Frontal cortex (tissue), 4 donors: ENCODE measurements around the gene CLDN6. TPM values are rescaled to one million over a fixed set of nuclear protein-coding genes. Genes with fewer than 3 reads are reported as not detected.

Experiments
- DNase-seq, 2 donors: peaks; one replicate each; pipeline ENCODE4 v3.0.0; 2012; ENCODE audit warnings: low spot score in 2 of 2
- FAIRE-seq: peaks from 2 replicates; lab custom pipeline; 2012; peaks lifted over from hg19 to GRCh38; lab: Jason Lieb, UNC
- total RNA-seq: library from RNA; depleted of rRNA; stranded (reverse); fragments of >200 nt; gene quantifications from one replicate; pipeline ENCODE4 v1.2.3, GENCODE V29; 2014
- donor health status: control.
- donor health status: control.
- donor health status: control.

CLDN6 gene
- total RNA-seq, 1 donor from 2014 or later = 0.41 TPM

GRCh38 chr16:3017344-3017743, 639 bp downstream of the CLDN6 start:
- FAIRE-seq (no peak), DNase-seq (no peak)

DNA sequence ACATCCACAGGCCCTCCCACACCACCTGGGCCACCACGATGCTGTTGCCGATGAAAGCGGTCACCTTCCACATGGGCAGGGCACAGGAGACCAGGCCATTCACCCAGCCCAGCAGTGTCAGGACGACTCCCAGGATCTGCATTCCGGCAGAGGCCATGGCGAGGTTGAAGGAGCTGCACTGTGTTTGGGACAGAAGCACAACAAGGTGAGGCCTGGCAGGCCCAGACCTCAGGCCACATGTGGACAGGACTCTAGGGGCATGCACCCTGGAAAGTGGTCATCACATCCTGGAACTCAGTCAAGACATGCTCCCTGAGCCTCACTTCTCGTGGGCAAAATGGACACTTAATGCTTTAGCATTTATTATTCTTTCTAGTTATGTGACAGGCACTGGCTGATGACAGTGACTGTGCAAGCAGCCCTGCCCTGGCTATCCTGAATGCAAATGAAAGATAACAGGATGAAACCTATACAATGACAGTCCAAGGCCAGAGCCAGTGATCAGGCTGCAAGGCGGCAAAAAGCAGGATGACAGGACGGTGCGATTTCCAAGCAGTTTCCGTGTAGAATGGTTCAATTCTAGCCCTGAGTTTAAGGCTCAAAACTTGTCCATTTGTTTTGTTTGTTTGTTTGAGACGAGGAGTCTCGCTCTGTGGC, 2.0 kb downstream of the CLDN6 start:
- no peak for FAIRE-seq
- no peak for DNase-seq

- DNase-seq (no peak), FAIRE-seq (no peak)
Measured at GRCh38 chr16:3014971-3015370, 3.0 kb downstream of the CLDN6 start.

DNA sequence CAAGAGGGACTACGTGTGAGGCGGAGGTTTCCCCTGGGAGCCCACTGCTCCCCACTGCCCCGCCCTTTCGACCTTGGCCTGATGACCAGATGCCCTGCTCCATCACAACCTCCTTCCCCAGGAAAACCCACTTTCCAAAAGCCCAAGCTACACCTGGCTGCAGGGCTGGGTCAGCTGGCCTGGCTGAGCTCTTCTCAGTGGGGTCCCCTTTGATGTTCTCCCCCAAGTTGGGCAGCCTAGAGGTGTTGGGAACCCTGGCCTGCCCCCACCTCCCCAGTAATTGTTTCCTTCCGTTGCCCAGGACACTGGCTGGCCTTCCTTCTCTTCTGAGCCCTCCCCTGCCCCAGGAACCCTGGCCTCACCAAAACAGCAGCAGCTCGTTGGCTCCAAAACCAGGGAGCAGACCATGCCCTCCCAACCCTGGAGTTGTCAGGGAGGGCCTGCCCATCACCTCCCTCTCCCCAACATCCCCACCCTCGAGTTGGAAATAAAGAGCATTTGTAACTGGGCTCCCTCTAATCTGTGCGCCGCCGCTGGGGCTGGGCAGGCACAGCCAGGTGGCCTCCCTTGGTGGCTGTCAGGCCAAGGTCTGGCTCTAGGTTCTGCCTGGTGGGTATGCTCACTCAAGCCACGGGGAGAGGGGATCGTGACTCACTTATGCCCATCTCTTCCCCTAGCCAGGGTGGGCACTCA, 3.8 kb downstream of the CLDN6 start:
- DNase-seq (no peak), FAIRE-seq (no peak)

DNA sequence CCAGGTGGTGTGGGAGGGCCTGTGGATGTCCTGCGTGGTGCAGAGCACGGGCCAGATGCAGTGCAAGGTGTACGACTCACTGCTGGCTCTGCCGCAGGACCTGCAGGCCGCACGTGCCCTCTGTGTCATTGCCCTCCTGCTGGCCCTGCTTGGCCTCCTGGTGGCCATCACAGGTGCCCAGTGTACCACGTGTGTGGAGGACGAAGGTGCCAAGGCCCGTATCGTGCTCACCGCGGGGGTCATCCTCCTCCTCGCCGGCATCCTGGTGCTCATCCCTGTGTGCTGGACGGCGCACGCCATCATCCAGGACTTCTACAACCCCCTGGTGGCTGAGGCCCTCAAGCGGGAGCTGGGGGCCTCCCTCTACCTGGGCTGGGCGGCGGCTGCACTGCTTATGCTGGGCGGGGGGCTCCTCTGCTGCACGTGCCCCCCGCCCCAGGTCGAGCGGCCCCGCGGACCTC, 4.5 kb downstream of the CLDN6 start:
- DNase-seq (no peak), FAIRE-seq (no peak)

GRCh38 chr16:3012828-3013420, 5.1 kb downstream of the CLDN6 start, which contains the start of gene CLDN9:
TSS of gene CLDN9 (plus strand) at chr16:3012923. CDS start at chr16:3013363, 440 bp downstream.
- FAIRE-seq (no peak), DNase-seq (no peak)

DNA sequence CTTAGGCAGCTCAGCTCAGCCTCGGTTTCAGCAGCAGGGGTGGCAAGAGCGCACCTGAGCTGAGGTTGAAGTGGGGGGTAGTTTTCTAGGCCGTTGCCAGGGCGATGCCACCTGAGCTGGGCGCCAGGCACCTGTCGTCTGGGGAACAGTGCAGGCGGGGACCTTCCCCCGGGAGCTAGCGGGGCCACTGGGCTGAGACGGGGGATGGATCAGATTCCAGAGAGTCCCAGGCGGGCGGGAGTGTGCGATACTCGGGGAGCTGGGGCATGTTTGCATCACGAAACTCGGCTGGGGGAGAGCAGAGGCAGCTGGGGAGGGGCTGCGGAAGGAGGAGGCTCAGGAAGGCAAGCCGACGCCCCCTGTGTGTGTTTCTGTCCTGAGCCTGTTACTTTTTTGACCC, 5.7 kb downstream of the CLDN6 start:
- no peak for FAIRE-seq
- no peak for DNase-seq

DNA sequence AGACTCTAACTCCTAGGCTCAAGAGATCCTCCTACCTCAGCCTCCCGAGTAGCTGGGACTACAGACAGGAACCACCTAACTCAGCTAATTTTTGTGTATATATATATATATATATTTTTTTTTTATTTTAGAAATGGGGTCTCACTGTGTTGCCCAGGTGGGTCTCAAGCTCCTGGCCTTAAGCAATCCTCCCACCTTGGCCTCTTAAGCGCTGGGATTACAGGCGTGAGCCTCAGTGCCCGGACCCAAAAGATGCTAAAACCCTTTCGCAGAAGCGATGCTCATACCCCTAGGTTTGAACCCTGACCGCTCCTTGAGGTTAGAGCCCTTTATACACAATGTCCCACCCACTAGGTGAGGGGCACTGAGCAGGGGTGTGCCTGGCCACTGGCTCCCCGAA, 7.5 kb downstream of the CLDN6 start:
- DNase-seq = no peak
- no peak for FAIRE-seq

GRCh38 chr16:3009568-3010390, 8.2 kb downstream of the CLDN6 start:
- no peak for DNase-seq

GRCh38 chr16:3008690-3009037, 9.3 kb downstream of the CLDN6 start:
- no peak for DNase-seq
- FAIRE-seq = no peak

More at GRCh38 chr16:3009568-3010390, 8.2 kb downstream of the CLDN6 start:
- no peak for FAIRE-seq

GRCh38 chr16:3007957-3008689, 9.9 kb downstream of the CLDN6 start:
- FAIRE-seq = no peak
- no peak for DNase-seq

DNA sequence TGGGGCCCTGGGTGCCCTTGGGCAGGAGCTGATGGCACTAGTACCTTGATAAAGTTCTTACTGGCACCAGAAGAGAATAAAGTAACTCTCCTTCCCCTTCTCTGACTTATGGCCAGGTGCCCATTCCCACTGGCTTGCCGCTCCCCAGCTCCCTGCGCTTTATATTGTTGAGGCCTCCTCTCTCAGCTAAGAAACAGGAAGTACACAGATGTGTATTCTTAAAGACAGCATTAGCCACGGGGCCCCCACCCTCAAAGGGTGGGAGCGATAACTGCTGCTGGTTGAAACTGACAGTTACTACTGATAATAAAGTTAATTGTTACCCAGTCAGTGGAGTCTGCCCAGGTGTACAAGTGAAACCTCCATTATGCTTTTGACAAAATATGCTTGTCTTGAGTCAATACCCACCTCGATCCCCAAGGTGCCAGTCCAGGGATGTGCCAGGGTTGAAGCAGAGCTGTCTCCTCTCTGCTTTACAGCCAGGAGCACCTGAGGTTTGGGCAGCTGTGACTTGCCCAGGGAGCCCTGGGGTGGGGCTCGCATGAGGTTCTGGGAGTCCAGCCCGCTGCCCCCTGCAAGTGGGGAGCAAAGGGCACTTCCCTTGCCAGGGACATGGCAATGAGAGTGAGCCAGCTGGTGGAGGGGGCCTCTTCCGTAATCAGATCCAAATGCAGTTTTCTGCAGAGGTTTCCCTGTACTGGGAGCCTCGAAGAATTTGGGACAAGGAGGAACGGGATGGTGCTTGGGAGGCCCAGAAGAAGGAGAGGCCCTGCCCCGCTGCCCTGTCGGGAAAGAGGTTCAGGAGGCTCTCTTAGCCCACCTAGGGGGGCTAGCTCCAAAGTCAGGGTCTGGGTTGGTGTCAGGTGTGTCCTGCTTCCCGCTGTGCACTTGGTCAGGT, 10.7 kb downstream of the CLDN6 start:
- FAIRE-seq (no peak), DNase-seq (no peak)

DNA sequence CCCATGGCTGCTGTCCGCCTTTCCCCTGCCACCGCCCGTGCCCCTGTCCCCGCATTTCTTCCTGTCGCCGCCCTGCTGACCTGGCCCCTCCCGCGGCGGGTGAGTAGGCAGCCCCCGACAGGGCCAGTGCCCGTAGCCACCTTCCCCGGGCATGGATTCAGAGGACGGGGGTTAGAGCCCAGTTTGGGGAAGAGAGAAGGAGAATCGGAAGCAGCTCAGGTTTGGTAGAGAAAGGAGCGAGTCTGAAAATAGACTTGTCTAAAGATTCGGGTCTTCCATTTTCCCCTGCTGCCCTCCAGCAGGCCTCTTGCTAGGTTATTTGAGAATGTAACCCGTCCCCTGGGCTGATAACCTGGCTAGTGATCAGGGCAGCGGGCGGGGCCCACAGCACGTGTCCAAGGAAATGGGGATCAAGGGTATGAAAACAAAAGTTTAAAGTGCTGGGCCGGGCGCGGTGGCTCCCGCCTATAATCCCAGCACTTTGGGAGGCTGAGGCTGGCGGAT, 13.2 kb downstream of the CLDN6 start:
- DNase-seq (no peak), FAIRE-seq (no peak)

DNA sequence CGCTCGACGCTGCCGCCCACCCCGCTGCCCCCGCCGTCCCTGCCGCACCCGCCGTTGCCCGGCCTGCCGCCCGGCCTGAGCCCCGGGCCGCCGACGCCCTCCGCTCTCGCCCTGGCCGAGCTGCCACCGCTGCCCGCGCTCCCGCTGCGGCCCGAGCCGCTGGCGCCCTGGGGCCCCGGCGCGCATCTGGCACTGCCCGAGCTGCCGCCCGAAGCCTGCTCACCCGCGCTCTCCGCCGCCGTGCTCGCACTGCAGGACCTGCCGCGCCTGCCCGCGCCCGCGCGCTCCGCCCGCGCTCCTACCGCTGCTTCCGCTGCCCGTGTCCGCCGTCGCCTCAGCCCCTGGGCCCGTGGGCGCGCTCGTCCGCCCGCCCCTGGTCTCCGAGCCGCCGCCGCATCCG, 13.7 kb downstream of the CLDN6 start:
- no peak for DNase-seq

GRCh38 chr16:3003582-3004270, 14.3 kb downstream of the CLDN6 start:
- peak; percentile 97 to 100 for DNase-seq

More for the DNA sequence above, 13.7 kb downstream of the CLDN6 start:
- FAIRE-seq = no peak

DNA sequence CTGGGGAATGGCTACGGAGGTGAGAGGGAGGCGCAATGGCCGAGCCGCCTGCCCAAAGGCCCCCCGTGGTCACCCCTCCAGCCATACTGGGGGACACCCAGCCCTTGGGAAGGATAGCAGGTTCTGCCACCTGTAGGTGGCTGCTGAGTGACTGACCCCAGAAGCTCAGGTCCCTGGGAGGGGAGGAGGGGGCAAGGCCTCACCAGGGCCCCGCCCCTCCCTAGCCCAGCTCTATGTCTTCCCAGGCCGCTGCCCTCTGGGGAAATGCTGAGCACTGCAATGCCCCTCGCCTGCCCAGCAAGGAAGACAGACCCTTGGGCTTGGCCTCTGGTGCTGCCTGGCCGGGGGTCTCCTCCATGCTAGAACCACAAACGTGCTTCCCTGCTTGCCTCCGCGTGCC, 16.7 kb downstream of the CLDN6 start:
- DNase-seq (no peak), FAIRE-seq (no peak)

More at GRCh38 chr16:3003582-3004270, 14.3 kb downstream of the CLDN6 start:
- FAIRE-seq = peak; percentile 61

- FAIRE-seq (no peak), DNase-seq (no peak)
Measured at GRCh38 chr16:3000540-3000939, 17.4 kb downstream of the CLDN6 start.

DNA sequence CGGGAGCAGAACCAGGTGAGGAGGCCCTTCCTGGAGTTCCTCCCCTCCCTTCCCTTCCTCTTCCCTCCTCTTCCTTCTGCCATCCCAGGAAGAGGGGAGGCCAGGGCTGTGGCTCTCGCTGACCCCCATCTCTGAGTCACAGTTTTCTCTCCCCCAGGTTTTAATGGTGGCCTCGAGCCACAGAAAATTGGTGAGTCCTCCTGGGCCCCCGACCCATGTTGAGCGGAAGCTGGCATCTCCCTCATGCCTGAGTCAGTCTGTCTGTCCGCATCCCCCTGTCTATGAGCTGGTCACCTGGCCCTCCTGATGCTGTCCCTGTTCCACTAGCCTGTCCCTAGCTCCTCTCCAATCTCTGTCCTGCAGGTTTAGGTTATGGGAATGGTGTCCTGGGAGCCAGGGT, 18.1 kb downstream of the CLDN6 start:
- no peak for FAIRE-seq
- DNase-seq = no peak
